LNCaP clone FGC (cell line): Measurements from ENCODE around the gene PPP6C.
"Not testable (repeated sequence)": the region's sequence is repeated elsewhere in the genome, so short reads cannot be mapped to it uniquely, and the experiment has no call there.

Source experiments
- DNase-seq: peaks from one replicate; pipeline ENCODE4 v3.0.0-alpha.2; 2011; ENCODE audit warnings: low read depth
- H3K4me3 ChIP-seq: 2 replicates; pipeline ENCODE4 v1.5.1; 2011; ENCODE audit warnings: mild to moderate bottlenecking, low read depth, low read length, control low read depth
- CTCF ChIP-seq: IDR thresholded peaks from 2 replicates; pipeline ENCODE4 v1.5.1; 2012; ENCODE audit warnings: mild to moderate bottlenecking; ENCODE audit not compliant: control insufficient read depth, insufficient read depth; ENCODE audit errors: extremely low read depth

PPP6C gene

GRCh38 chr9:125190361-125190801 is 778 bp upstream of the PPP6C start:
- H3K4me3 ChIP-seq = peak overlapping the region; percentile 100
- TF ChIP-seq CTCF = no peak
- DNase-seq = no peak

GRCh38 chr9:125189011-125189360 is 617 bp downstream of the PPP6C start:
- DNase-seq = no peak
- no peak for TF ChIP-seq CTCF
- peak overlapping the region; percentile 100 for H3K4me3 ChIP-seq

- H3K4me3 ChIP-seq = no peak overlapping the region
- no peak for DNase-seq
- no peak for TF ChIP-seq CTCF
Observed at GRCh38 chr9:125183561-125183960, 6.0 kb downstream of the PPP6C start.

- no peak for DNase-seq
- no peak overlapping the region for H3K4me3 ChIP-seq
- TF ChIP-seq CTCF = no peak
Observed at GRCh38 chr9:125183054-125183453, 6.5 kb downstream of the PPP6C start.

- not testable (repeated sequence) for DNase-seq, H3K4me3 ChIP-seq
Observed at GRCh38 chr9:125181756-125182155, 7.8 kb downstream of the PPP6C start.

GRCh38 chr9:125180876-125181275 is 8.7 kb downstream of the PPP6C start:
- no peak overlapping the region for H3K4me3 ChIP-seq
- DNase-seq = no peak
- no peak for TF ChIP-seq CTCF

GRCh38 chr9:125179776-125180175 is 9.8 kb downstream of the PPP6C start:
- not testable (repeated sequence) for H3K4me3 ChIP-seq, DNase-seq

GRCh38 chr9:125177888-125178287 is 11.7 kb downstream of the PPP6C start:
- TF ChIP-seq CTCF = no peak
- H3K4me3 ChIP-seq = no peak overlapping the region

More at GRCh38 chr9:125177888-125178287, 11.7 kb downstream of the PPP6C start:
- DNase-seq = peak; percentile 84
